ENCODE results near the gene SFRP4. TPM values are rescaled to one million over a fixed set of nuclear protein-coding genes. Genes with fewer than 3 reads are reported as not detected.

SFRP4 gene
- total and polyA plus RNA-seq, 9 of the 15 experiments (the other 6 are each of a cell fraction or from before 2014, with no cell fraction given) = not detected

- 14% methylated on average over 5 of the region's 5 CpGs for WGBS (ENCODE audit: insufficient coverage, low coverage, missing lambda C conversion rate)
- Histone ChIP-seq H3K27me3 (ENCODE audit: control insufficient read depth in 2 of 2, insufficient read depth in 2 of 2, low read length in 2 of 2) (no peaks in the 10 kb centered on the region), H3K9ac (ENCODE audit: insufficient read depth in 1 of 2, low read depth in 2 of 2, low read length in 2 of 2) (no peak overlapping the region), H3K9me3 (replicated peaks; ENCODE audit: control insufficient read depth, insufficient read depth, low read depth, low read length) (no peaks in the 10 kb centered on the region), H3K9me1 (ENCODE audit: control insufficient read depth, insufficient read depth, low read length) (no peaks in the 10 kb centered on the region), H3K79me2 (ENCODE audit: control insufficient read depth, insufficient read depth, low read length) (no peaks in the 10 kb centered on the region), H3K4me1 (replicated peaks in 1 of 2; ENCODE audit: control insufficient read depth in 2 of 2, insufficient read depth in 2 of 2, low read length in 2 of 2) (no peaks in the 10 kb centered on the region), H3K4me2 (ENCODE audit: insufficient read depth, low read length) (no peak overlapping the region), H2AFZ (ENCODE audit: low read depth, low read length) (no peak overlapping the region), H4K20me1 (replicated peaks; ENCODE audit: control insufficient read depth, insufficient read depth, low read length) (no peaks in the 10 kb centered on the region), H3K4me3 (no peak overlapping the region), H3K27ac (ENCODE audit: extremely low read depth, low read depth, low read length) (no peak overlapping the region), H3K36me3 (ENCODE audit: control insufficient read depth, insufficient read depth, low read length) (no peaks in the 10 kb centered on the region)
- in situ Hi-C loops (cut with MboI) = no loop called here
- POLR2A ChIA-PET = no interaction called here
- CTCF ChIA-PET (ENCODE audit: low intra/inter-chr PET ratio) = no interaction called here
- ATAC-seq = no peak
- no peak for FAIRE-seq
- intact Hi-C loops (cut with micrococcal nuclease) = no loop called here
- no peak for DNase-seq (ENCODE audit: extremely low read depth in 1 of 4, low spot score in 3 of 4)
- BruUV-seq (replicated peaks) = no TSS peak
- TF ChIP-seq YBX1 (IDR thresholded peaks at IDR 0.05) = no peak
- no peak for TF ChIP-seq ZBTB1 (CRISPR knock-in tag; IDR thresholded peaks at IDR 0.05; ENCODE audit: borderline replicate concordance, low read depth)
- no peak for TF ChIP-seq MAZ (CRISPR knock-in tag; conservative IDR thresholded peaks at IDR 0.05 in 1 of 2, IDR thresholded peaks at IDR 0.05 in 1 of 2)
- TF ChIP-seq CAMTA2 (CRISPR knock-in tag; conservative IDR thresholded peaks at IDR 0.05) = no peak
- TF ChIP-seq NRF1 (conservative IDR thresholded peaks at IDR 0.05 in 1 of 2, IDR thresholded peaks at IDR 0.05 in 1 of 2) = no peak
- no peak for TF ChIP-seq NCOA4 (IDR thresholded peaks at IDR 0.05; ENCODE audit: partially characterized antibody)
- no peak for TF ChIP-seq ASH1L (IDR thresholded peaks at IDR 0.05; ENCODE audit: borderline replicate concordance, low read depth, partially characterized antibody)
- TF ChIP-seq SIN3B (IDR thresholded peaks at IDR 0.05; ENCODE audit: low read depth) = no peak
- TF ChIP-seq E4F1 (CRISPR knock-in tag; IDR thresholded peaks at IDR 0.05; ENCODE audit: borderline replicate concordance) = no peak
- no peak for TF ChIP-seq ZNF407 (IDR thresholded peaks at IDR 0.05; ENCODE audit: low read depth)
- no peak for TF ChIP-seq ARID3B (CRISPR knock-in tag; IDR thresholded peaks at IDR 0.05; ENCODE audit: borderline replicate concordance)
These were observed 47.6 kb upstream of the SFRP4 start for GRCh38 chr7:37964196-37964595.
